HFFc6 (cell line): Measurements from ENCODE around the gene ATF7. TPM values are rescaled to one million over a fixed set of nuclear protein-coding genes. Genes with fewer than 3 reads are reported as not detected.

Source experiments
- DNase-seq: peaks from one replicate; pipeline ENCODE4 v3.0.0-alpha.2; 2018
- H3K27ac Mint-ChIP-seq: 2 replicates; pipeline ENCODE4 v1.8.0; 2020; ENCODE audit warnings: mild to moderate bottlenecking, mixed read lengths
- H3K27me3 Mint-ChIP-seq: 2 replicates; pipeline ENCODE4 v1.8.0; 2021; ENCODE audit warnings: mild to moderate bottlenecking, moderate library complexity, mixed read lengths; ENCODE audit not compliant: insufficient read depth
- H3K36me3 Mint-ChIP-seq: 2 replicates; pipeline ENCODE4 v1.8.0; 2021; ENCODE audit warnings: low read depth, mixed read lengths
- H3K4me1 Mint-ChIP-seq: 2 replicates; pipeline ENCODE4 v1.8.0; 2020; ENCODE audit warnings: low read depth, mixed read lengths
- H3K4me3 Mint-ChIP-seq: 2 replicates; pipeline ENCODE4 v1.8.0; 2020; ENCODE audit warnings: mild to moderate bottlenecking, moderate library complexity, mixed read lengths
- H3K9me3 Mint-ChIP-seq: 2 replicates; pipeline ENCODE4 v1.8.0; 2020; ENCODE audit warnings: mild to moderate bottlenecking, mixed read lengths
- total RNA-seq, 6 experiments: library from RNA; stranded (reverse); fragmentation: NEBNext Ultra II Directional; extraction: Animal tissue kit (Norgen Biotek cat#: 25700); gene quantifications; 2 replicates in 1 of 6; 3 replicates in 5 of 6; pipeline ENCODE4 v1.2.3, GENCODE V29; 2021
- TF ChIP-seq, protein P1 (sequence below): fragments of 200-600 bp; sonication (generic); IDR thresholded peaks from 2 replicates; pipeline ENCODE4 v1.5.0; 2021; ENCODE audit warnings: antibody characterized with exemption, mild to moderate bottlenecking

ATF7 gene
- total RNA-seq, 6 experiments from 2014 or later, result 23.6 to 32.1 (median 29.8) TPM

DNA sequence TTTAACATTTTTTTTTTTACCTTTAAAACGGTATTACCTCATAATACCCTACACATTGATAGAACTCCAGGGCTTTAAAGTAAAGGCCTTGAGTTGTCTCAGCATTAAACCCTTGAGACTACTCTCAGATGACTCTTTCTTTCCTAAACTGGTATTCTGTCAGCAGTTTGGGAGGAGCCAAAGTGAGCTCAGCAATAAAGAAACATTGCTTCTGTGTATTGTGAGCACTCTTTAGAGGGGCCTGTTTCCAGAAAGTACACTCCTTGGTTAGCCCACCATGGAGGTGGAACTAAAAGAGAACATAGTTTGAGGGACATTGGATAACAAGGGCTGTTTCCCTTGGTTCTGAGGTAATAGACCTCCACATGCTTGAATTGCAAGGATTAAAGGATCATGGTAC lies 147.3 kb downstream of the ATF7 start:
- peaks cover 37% of the 10 kb centered on the region for H3K27me3 Mint-ChIP-seq
- H3K4me1 Mint-ChIP-seq, result peaks cover 93% of the 10 kb centered on the region
- H3K9me3 Mint-ChIP-seq, result no peaks in the 10 kb centered on the region
- peak overlapping the region; percentile 73 for H3K27ac Mint-ChIP-seq
- H3K36me3 Mint-ChIP-seq, result peaks cover 63% of the 10 kb centered on the region
- TF ChIP-seq, protein P1, sequence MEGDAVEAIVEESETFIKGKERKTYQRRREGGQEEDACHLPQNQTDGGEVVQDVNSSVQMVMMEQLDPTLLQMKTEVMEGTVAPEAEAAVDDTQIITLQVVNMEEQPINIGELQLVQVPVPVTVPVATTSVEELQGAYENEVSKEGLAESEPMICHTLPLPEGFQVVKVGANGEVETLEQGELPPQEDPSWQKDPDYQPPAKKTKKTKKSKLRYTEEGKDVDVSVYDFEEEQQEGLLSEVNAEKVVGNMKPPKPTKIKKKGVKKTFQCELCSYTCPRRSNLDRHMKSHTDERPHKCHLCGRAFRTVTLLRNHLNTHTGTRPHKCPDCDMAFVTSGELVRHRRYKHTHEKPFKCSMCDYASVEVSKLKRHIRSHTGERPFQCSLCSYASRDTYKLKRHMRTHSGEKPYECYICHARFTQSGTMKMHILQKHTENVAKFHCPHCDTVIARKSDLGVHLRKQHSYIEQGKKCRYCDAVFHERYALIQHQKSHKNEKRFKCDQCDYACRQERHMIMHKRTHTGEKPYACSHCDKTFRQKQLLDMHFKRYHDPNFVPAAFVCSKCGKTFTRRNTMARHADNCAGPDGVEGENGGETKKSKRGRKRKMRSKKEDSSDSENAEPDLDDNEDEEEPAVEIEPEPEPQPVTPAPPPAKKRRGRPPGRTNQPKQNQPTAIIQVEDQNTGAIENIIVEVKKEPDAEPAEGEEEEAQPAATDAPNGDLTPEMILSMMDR, result no peak
- no peak for DNase-seq
- no peak overlapping the region for H3K4me3 Mint-ChIP-seq

DNA sequence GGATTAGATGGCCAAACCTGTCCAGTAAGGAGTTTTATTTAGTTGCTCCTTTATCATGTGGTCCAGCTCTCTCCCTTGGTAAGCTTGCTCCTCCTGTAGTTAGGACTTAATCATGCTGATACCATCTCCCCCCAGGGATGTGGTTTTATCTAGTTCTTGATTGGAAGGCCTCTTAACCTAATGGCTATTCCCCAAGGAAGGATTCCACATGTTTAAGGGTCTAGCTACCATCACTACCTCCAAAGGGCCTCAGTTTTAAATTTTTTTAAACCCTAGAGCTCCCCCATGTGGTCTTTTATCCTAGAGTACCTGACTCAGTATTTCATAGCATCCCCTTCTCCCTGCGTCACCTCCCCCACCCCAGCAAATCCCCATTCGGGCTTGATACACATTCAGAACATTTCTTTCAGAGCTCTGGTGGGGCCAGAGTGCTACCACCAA lies 149.4 kb downstream of the ATF7 start:
- Mint-ChIP-seq H3K27me3 (peaks cover 23% of the 10 kb centered on the region), H3K27ac (peak overlapping the region; percentile 72), H3K4me1 (peaks cover 87% of the 10 kb centered on the region), H3K9me3 (no peaks in the 10 kb centered on the region), H3K4me3 (peak overlapping the region; percentile 11; the same call in 1 of the 2 replicates), H3K36me3 (peaks cover 61% of the 10 kb centered on the region)
- no peak for DNase-seq
- TF ChIP-seq, protein P1, result peak; percentile 72

DNA sequence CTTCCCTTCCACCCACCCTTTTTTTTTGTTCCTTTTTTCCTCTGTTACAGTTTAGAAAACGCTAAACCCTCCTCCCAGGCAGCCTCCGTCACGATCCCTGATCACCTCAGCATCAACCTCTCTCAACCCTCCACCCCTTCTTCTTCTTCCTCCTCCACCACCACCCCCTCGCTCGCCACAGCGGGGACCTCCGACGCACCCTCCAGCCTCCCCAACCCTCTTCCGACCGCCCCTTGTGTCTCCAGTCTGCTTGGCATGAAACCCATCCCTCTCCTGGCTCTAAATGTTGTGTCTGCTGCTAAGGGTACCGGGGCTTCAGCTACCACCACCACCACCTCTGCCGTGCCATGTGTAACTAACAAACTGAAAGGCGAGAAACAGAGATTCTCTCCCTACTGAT lies 151.4 kb downstream of the ATF7 start:
- no peak for DNase-seq
- Mint-ChIP-seq H3K4me3 (no peak overlapping the region), H3K4me1 (peaks cover 79% of the 10 kb centered on the region), H3K36me3 (peaks cover 66% of the 10 kb centered on the region), H3K27me3 (peaks cover 16% of the 10 kb centered on the region), H3K9me3 (no peaks in the 10 kb centered on the region), H3K27ac (peak overlapping the region; percentile 60)
- TF ChIP-seq, protein P1, result no peak

DNA sequence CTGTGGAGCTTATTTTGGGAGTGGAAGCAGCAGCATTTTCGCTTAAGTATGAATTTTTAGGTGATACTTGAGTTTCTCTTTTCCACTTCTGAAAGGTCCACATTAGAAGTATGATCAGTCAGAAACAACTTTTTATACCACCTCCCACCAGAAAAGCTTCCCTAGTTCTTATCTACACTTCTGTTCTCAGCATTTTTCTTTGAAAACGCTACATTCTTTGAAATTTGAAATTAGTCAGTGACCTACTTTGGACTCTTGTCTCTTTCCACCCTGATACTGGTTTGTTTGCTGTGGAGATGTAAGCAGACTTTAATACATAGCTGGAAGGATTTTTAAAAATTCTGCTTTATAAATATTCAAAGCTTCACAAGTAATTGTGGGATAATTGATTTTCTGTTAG lies 152.1 kb downstream of the ATF7 start:
- Mint-ChIP-seq H3K4me3 (no peak overlapping the region), H3K4me1 (peaks cover 71% of the 10 kb centered on the region), H3K27ac (peak overlapping the region; percentile 60), H3K36me3 (peaks cover 59% of the 10 kb centered on the region), H3K27me3 (peaks cover 14% of the 10 kb centered on the region), H3K9me3 (no peaks in the 10 kb centered on the region)
- DNase-seq, result no peak
- TF ChIP-seq, protein P1, result no peak

DNA sequence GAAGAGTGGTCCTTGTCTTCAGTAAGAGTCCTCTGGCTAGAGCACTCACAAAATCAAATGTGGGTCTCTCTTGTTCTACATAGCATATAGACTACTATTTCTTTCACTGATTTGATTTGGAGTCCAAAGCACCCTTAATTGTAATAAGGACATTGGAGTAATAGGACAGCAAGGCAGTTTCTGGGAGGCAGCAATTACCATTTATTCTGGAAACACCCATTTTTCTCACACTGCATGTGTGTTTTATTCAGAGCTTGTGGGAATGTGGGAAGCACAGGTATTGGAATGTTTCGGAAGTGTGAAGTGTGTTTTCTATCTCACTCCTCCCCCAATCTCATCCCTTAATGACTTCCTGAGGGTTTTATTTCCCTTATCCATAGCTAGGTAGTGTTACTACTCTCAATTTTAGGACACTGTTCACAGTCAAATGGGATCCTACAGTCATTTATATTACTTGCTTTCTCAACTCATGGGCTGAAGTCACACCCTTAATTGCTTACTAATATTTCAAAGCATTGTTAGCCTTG lies 154.1 kb downstream of the ATF7 start:
- Mint-ChIP-seq H3K27ac (peak overlapping the region; percentile 35; the same call in 1 of the 2 replicates), H3K9me3 (no peaks in the 10 kb centered on the region), H3K4me3 (no peak overlapping the region; the same call in 1 of the 2 replicates), H3K27me3 (peaks cover 9% of the 10 kb centered on the region), H3K36me3 (peaks cover 69% of the 10 kb centered on the region), H3K4me1 (peaks cover 55% of the 10 kb centered on the region)
- TF ChIP-seq, protein P1, result no peak
- no peak for DNase-seq

DNA sequence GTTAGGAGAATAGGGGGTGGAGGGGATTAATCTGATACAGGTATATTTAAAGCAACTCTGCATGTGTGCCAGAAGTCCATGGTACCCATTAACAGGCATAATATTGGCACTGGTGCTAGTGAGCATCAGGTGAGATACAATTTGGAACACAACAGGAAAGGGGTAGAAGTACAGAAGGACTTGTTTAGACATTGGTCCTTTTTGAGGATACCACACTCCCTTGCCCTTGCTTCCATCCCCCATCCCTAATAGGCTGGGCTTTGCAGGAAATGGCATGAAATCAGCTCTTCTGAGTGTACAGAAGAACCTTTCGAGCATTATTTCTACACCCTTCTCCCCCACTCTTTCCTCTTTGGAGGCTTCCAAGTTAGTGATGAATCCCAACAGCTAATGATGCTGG lies 157.9 kb downstream of the ATF7 start:
- no peak for DNase-seq
- TF ChIP-seq, protein P1, result no peak
- Mint-ChIP-seq H3K9me3 (no peaks in the 10 kb centered on the region), H3K4me1 (peaks cover 38% of the 10 kb centered on the region), H3K27me3 (peaks cover 10% of the 10 kb centered on the region), H3K36me3 (peaks cover 60% of the 10 kb centered on the region), H3K27ac (peak overlapping the region; percentile 61), H3K4me3 (no peak overlapping the region)
